GM12892 (cell line): Measurements from ENCODE around the gene ETV4.

Experiments
- POLR2A ChIP-seq: IDR thresholded peaks from 2 replicates; pipeline ENCODE4 v1.6.1; 2011; ENCODE audit warnings: low read depth, low read length, control low read depth
- TAF1 ChIP-seq: IDR thresholded peaks from 2 replicates; pipeline ENCODE4 v1.6.1; 2011; ENCODE audit warnings: low read depth, mild to moderate bottlenecking, control low read depth, low read length, borderline replicate concordance

DNA sequence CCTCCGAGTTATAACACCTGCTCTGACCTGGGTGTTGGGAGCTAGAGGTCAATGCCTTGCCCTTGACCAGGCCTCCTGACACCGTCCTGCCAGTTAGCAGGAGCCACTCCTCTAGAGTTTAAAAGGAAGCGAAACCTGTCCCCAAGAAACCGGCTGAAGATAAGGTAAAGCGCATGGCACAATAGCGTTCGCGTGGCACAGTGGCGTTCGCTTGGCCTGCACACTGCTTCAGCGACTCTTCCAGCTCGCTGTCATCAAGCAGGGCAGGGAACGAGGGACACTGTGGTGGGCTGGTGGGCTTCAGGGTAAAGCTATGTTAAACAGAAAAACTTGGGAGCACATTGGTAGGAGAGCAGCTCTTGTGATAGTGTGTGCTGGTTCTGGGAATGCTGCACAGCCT lies 28.2 kb upstream of the ETV4 start:
- TF ChIP-seq TAF1, result no peak
- no peak for TF ChIP-seq POLR2A
